NCI-H1694 (cell line): Measurements from ENCODE around the gene CACNA2D3.

Experiments used
- DNase-seq: peaks from one replicate; lab custom pipeline; 2025; lab: John Stamatoyannopoulos, UW

Gene CACNA2D3

DNA sequence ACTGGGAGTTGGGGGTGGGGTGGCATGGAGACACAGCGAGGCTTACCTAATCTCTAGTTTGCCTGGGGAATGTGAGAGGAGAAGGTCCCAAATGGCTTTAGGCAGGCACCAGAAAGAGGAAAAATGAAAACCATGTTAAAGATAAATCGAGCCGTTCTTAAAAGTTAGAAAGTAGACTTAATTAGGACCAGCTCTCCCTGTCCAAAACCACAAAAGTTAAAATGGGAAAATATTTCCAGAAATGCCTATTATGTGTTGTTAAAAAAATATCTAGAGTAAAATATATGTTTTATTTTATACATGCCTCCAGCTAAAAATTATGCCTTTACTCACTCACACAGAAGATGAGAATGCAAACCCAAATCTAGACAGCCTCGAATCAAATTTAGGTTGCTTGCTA is 755.4 kb downstream of the CACNA2D3 start:
- DNase-seq, result no peak

DNA sequence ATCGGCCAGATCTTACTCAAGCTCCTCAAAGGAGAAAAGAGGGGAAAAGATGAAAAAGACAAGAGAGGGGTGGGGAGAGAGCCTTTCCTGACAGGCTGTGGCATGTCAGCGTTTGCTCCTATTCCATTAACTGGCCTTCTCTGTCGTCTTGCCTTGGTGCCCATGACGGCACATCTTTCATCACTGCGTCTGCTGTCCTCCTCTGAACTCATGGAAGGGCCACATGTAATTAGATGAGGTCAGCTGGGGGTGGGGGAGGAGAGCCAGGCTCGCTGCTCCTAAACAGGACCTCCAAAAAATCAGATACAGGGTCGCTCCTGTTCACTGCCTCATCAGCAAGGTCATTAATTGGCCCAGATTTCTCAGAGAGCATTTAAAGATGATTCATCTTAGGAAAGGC is 755.8 kb downstream of the CACNA2D3 start:
- DNase-seq, result no peak

DNA sequence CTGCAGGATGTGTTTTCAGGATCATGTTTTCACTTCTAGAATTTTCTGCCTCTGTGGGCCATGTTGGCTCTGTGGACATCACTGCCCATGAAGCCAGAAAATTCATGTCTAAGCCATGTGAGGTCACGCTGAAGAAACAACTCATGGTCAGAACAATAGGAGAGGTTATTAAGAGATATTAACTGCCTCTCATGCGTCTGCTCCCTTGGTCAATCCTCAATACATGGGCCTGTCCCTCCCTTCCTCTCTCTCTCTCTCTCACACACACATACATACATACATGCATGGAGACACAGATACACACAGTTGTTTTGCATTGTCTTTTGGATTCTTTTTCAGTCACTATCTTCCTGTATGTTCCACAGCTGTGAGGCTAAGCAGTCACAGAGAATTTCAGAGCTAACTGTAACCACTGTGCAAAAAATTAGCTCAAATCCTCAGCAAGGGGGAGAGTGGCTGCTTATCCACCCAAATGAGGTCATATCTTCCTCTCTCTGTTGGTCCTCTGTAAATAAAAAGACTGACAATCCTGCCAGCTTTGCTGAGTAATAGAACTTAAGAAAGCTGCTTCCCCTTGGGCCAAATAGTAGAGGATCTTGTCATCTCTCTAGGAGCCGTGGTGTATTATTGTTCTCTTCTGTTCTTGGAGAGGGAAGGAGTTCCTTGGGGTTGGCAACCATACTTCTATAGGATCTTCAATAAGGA is 759.9 kb downstream of the CACNA2D3 start:
- DNase-seq, result no peak

DNA sequence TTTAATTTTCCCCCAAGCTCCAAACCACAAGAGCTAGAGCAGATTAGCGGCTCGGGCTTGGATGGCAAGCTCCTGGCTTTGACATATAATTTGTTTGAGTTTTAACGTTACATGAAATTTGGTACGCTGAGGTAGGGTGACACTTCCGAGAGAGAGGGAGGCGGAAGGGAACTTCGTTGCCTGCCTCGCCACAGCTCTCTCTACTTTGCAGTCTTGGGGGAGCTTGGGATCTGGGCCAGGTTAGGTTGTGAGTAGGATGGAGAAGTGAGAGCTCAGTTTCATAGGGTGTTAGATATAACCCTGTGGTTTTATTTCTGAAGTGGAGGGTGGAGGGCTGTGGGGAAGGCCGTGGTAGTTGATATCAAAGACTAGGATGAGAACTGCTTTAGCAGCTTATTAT is 765.8 kb downstream of the CACNA2D3 start:
- DNase-seq, result no peak

DNA sequence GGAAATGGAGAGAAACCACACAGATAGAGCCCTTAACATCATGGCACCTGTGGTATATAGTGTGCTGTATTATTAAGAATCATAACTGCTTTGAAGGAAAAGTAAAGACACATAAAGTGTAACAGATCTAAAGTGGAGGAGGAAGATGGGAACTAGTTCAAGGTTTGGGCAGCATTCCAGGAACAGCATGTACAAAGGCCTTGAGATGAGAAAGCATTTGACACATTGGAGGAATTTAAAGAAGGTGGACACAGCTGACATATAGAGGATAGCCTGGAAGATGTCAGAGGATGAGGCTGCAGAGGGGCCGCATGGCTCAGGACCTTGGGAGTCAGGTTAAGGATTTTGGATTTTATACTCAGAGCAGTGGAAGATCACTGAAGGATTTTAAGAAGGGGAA is 766.5 kb downstream of the CACNA2D3 start:
- no peak for DNase-seq

DNA sequence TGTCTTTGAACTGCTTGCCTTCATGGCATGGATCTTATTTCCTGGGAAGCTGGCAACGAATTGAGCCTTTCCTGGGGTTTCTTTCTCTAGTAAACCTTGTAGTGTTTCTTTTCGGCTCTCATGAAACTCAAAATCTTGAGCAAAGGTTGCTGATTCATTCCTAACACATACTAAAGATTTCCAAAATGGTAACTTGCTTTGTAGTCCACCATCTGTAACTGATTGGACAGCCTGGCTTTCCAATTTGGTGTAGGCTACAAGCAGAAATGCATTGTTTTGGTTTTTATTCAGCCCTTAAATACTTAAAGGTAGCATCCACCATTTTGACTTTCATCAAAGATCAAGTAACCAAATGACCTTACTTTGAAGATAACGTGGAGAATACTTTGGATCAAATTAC is 767.4 kb downstream of the CACNA2D3 start:
- no peak for DNase-seq

DNA sequence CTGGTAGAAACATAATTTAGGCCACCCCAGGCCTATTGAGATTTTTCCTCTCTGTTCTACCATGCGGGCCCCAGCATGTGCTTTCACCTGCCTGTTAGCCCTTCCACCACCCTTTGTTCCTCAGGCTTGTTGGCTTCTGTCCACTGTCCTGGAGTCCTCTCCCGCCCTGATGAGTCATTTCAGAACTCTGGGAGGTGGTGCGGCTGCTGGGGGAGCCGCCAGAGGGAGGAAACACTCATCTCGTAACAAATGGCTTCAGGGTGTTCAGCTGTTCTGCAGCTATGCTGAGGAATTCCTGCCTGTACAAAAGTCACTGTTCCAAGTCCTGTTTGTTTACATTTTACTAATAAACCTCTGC is 769.2 kb downstream of the CACNA2D3 start:
- DNase-seq, result no peak

DNA sequence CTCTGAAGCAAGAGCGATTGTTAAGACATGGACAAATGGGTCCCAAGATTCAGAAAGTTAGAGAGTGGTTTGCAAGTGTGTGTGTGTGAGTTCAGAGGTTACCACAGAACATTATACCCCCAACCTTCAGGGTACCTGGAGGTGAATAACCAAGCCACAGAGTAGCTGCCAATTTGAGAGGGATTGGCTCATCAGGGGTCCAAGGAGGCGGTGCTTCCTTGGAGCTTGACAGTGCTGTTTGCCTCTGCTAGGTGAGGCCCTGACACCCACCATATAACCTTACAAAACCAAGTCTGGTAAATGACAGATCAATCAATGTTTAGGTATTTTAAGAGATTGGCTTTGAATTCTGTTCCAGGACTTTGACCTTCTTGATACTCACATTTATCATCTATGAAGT is 769.8 kb downstream of the CACNA2D3 start:
- no peak for DNase-seq

DNA sequence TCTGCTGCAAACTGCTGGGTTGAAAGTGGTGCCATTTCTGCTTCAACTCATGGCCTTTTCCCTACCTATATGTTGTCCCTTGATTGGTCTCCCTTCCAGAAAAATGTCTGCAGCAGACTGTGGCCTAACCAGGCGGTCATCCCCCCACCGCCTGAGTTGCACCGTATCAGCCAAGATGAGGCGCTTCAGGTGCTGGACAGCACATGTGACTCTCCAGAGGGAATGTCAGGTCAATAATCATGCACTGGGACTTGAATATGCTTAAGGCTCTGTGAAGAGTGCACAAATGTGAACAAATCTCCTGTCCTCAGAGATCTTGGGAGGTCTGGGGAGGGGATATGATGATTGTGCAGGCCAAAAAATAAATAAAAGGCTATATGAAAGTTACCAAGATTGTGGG is 773.3 kb downstream of the CACNA2D3 start:
- DNase-seq, result no peak

DNA sequence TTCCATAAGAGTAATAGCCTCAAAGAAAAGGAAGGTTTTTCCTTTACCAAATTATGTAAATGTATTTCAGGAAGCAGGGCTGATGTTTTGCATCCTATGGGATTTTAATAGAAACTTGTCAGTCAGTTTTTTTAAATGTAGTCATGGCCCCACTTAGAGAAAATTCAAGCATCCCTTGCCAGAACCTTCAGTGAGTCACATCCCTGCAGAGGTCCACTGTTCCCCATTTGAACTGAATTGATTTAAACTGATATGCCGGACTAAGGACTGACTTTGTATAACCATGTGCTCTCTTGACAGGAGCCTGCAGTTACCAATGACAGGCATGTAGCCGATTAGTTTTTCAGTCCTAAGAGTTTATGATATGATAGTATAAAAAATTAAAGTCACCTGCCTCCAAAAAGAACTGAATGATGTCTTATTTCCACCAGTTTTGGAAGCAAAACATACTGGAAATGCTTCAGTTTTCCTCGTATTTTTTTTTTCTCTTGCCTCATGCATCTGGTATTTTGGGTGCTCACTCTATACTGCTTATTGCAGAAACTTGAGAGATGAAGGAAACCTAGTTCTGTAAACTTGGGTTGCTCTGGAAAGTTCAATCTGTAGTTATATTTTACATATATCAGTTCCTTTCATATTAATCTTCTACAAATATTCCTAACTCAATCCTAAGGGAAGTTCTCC is 774.8 kb downstream of the CACNA2D3 start:
- no peak for DNase-seq

DNA sequence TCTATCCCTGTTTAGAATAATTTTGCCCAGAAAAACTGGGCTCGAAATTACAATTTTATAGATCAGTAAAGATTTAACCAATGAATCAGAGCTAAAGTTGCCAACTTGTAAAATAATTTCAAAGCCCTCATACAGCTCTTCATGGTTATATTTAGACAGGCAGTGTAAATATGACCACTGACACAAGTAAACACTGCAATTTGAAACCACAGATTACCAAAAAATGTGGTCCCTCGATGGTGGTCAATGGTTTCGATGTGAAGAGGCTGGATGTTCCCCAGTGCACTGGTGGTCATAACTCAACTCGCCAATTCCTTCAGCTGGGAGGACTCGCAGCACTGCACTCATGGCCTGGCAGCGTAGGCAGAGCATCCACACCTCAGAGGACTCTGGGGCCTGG is 776.9 kb downstream of the CACNA2D3 start:
- DNase-seq, result no peak

DNA sequence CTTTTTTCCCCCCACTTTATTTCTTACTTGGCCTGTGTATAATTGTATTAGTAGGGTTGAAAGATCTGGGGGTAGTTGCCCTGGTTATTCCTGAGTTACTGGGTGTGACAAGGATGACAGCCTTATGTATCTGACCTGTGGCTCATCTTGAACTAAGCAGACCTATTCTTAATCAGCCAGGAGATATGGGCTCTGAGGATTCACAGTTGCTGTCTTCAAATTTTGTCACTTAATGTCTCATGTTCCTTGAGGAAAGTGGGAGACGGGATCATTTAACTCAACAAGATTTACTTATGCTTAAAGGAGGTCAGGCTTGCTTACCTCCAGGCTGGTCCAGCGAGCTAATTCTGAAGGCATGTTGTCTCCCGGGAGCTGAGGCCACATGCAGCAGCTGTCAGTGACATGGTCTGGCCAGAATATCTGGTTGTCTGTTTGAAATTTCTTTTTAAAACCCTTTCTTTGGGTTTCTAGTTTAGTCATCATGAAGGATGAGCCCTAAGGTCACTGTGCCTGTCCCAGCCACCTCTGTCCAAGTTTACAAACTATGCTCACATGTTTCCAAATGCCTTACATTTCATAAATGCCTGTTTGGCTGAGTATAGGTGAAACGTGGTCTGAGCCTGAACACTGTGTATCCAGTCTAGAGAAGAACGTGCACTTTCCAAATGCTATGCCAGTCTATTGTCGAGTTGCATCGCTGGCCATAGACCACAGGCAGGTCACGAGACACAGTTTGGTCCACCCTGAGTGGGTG is 778.7 kb downstream of the CACNA2D3 start:
- no peak for DNase-seq

DNA sequence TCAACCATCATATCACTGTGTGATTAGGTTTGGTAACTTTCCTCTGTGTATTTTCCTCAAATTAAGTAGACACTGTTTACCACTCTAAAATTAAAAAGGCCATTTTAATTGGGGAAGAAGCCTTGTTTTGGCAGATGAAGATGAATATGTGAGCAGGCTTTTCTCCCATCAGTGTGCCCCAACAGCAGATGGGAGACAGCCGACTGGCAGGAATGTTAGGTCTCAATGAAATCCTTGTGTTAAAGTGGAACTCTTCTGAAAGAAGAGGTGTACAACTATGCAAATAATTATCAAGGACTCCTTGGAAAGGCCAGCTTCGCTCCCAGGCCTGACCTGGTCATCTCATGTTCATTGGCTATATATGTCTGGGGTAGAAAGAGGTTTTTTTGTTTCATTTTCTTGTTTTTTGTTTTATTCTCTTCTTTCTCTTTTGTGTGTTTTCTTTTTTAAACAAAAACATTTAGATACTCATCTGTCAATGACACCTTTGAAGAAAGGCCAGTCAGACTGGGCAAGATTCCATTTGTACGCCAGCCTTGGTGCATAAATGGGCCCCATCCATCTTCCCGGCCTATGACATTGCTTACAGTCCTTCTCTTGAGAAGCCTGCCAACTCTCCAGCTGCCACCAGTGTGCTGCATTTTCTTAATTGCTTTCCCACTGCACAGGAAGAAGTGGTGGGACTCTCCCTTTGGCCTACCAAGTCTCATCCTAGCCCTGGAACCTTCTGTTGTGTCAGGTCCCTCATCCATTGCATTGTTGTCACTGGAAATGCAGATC is 779.7 kb downstream of the CACNA2D3 start:
- no peak for DNase-seq

DNA sequence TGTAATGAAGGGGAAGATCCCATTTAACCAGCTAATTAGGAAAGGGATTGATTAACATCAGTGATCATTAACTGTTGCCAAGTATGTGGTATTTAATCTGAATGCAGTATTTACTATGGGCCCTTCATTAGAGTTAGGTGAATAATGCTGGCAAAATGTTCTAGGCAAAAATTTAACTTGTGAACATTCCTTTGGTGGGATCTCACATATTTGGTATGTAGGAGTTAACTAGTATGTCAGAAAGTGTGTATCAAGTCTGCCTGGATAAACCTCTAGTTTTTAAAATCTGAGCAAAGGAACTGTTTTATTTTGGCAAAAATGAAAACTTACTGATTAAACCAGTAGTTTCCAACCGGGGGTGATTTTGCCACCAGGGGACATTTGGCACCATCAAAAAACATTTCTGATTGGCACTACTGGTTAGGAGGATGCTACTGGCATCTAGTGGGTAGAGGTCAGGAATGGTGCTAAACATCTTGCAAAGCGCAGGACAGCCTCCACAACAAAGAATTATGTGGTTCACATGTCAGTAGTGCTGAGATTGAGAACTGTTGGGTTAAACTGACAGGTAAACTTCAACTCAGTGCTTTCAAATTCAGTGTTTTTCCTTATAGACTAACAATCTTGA is 783.0 kb downstream of the CACNA2D3 start:
- no peak for DNase-seq

DNA sequence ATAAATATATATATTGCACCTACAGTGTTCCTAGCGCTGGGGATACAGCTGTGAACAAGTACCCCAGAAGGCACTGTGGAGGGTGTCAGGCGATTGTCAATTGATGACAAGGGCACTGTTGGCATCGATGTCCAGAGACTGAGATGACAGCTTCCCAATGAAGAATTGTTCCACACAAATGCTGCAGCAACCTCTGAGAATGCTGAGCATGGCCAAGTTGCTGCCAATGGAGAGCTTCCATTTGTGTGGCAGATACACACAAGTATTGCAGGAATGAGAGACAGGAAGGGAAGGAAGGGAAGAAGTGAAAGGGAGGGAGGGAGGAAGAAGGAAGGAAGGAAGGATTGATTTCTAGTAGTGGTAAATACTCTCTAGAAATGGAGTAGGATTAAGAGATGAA is 783.6 kb downstream of the CACNA2D3 start:
- DNase-seq, result no peak

DNA sequence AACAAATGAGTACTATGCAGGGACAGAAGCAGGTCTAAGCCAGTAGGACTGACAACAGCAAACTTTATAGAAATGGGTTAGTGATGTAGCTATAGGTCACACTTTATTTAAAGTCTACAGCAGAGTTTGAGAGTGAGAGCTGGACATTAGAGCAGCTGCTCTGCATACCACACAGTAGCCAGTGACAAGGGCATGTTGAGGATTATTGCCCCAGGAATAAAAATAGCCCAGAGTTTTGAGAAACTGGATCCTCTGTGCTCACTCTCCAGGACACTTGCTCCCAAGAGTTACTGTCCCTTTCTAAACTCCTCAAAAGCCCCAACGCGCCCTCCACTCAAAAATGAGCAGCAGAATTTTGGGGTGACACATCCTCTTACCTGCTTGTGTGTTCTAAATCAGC is 784.4 kb downstream of the CACNA2D3 start:
- DNase-seq, result no peak

DNA sequence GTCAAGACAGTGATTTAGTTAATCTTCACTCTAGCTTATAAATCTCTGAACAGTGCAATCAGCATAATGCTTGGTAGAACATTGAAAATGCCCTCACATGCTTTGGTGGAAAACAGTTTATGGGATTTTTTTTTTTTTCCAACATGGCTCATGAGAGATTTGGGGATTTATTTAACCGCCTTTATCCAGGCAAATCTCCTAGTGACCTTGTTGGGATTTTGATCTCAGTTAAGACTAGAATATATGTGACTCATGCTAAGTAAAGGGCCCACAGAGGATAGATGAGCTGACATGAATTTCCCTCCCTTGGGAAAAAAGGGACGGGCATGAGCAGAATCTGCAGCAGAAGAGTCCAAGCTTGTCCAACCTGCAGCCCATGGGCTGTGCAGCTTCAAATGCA is 786.8 kb downstream of the CACNA2D3 start:
- DNase-seq, result no peak

DNA sequence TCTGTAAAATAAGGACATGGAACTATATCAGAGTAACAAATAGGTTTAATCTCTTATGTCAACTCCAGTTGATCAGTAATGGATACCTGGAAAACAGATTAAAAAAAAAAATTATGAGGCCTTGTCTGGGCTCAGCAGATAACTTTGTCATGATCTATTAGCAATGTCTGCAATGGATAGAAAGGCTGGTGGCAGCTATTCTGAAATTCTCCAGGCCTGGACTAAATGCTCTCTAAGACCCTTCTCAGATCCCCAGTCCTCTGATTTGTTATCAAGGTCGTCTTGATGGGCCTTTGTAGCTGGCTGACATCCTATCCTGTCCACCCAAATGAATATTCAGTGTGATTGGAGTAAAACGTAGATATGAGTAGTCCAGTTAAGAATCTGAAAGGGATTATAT is 791.8 kb downstream of the CACNA2D3 start:
- no peak for DNase-seq

DNA sequence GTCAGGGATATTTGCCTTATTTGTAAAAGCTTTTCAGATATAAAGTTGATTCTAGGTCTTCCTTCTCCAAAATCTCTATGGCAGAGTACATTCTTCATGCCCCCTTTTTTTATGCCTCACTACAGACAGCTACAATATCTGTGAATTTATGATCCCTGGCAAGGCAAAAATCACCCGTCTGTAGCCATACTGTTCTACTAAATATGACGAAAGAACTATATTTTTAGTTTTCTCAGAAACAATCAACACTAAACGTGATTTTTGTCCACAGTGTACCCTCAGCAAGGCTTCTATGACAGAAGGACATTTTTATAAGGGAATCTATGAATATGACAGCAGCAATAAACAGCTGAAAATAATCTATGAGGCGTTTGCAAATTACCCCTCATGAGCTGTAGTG is 792.8 kb downstream of the CACNA2D3 start:
- DNase-seq, result no peak

DNA sequence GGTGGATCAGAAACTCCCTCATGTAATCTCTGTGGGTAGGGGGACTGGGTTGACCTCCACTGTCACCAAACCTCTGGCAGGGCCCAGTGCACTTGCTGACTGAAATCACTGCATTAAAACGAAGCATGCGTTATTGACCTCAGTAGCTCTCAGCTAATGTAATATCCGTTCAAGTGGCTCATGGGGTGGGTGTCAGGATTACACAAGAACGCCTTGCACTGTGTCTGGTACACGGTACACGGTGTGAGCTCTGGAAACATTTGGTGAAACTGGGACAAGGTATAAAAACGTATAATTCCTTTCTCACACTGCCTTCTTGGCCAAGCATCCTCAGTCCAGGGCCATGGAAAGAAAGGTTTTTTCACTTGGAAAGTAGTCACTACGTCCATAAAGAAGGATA is 793.6 kb downstream of the CACNA2D3 start:
- no peak for DNase-seq

DNA sequence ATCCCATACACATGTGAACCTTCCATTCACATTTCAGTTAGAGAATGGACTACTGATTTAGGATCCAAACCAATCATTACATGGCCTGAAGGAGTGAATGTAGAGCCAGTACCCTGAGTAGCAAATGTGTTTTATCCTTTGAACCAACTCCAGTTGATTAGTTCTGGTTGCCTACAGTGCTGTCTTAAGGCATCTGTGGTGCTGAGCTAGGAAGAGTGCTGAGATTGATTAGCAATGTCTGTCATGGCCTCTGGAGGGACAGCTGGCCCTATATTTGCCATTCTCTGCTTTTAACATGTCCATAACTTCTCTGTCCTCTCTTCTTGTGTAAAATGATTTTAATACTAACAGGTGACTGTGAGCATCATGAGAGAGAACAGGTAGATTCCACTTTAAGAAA is 794.4 kb downstream of the CACNA2D3 start:
- no peak for DNase-seq

DNA sequence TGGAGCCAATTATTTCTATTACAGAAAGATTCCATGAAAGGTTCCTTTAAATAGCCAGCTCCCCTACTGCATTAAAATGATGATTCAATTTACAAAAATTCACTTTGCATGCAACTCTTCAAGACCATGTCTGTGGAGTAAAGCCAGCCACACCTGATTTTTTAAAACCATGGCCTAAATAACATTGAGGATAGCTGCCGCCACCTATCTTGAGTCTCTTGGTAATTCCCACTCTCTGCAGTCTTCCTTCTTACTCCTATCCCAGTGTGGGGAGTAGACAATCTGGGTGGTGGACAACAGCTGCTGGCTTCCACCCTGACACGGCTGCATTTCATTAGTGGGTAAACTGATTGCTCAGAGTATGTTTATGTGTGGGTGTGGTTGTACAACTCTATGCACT is 794.8 kb downstream of the CACNA2D3 start:
- no peak for DNase-seq
